Heart right ventricle (tissue), 16 donors: ENCODE results near the gene TAMALIN. TPM values are rescaled to one million over a fixed set of nuclear protein-coding genes. Genes with fewer than 3 reads are reported as not detected.

Experiments used
- ATAC-seq, 8 donors: fragments of 200-7000 bp; cut with Tn5 transposase; one replicate each; pipeline ENCODE4 v1.9.1; 2020; ENCODE audit warnings: mild to moderate bottlenecking in 8 of 8, moderate library complexity in 8 of 8, moderate number of reproducible peaks in 1 of 8
- DNase-seq, 2 donors: peaks; one replicate each; pipeline ENCODE4 v3.0.0-alpha.2; 2020
- H3K27ac ChIP-seq, 10 donors: fragments of 200-600 bp; sonication (generic) in 2 of 10; one replicate each; pipeline versions ENCODE4 v1.5.0 to v1.8.0; 2020 to 2022; ENCODE audit warnings: mild to moderate bottlenecking in 3 of 10
- H3K27me3 ChIP-seq, 7 donors: fragments of 200-600 bp; one replicate each; pipeline ENCODE4 v1.8.0; 2021 to 2022; ENCODE audit warnings: mild to moderate bottlenecking in 2 of 7
- H3K36me3 ChIP-seq, 9 donors: fragments of 200-600 bp; sonication (generic) in 1 of 9; one replicate each; pipeline versions ENCODE4 v1.5.0 to v1.8.0; 2020 to 2022; ENCODE audit warnings: mild to moderate bottlenecking in 2 of 9
- H3K4me1 ChIP-seq, 9 donors: fragments of 200-600 bp; sonication (generic) in 1 of 9; one replicate each; pipeline versions ENCODE4 v1.5.0 to v1.8.0; 2020 to 2022; ENCODE audit warnings: mild to moderate bottlenecking in 4 of 9
- H3K4me3 ChIP-seq, 10 donors: fragments of 200-600 bp; sonication (generic) in 2 of 10; one replicate each; pipeline versions ENCODE4 v1.5.0 to v1.8.0; 2020 to 2022; ENCODE audit warnings: mild to moderate bottlenecking in 7 of 10, moderate library complexity in 2 of 10
- H3K9me3 ChIP-seq, 11 donors: fragments of 200-600 bp in 10 of 11; sonication (generic) in 2 of 11; one replicate each; pipeline versions ENCODE4 v1.5.0 to v1.8.0; 2013 to 2022; ENCODE audit warnings: mild to moderate bottlenecking in 2 of 11, control low read depth in 1 of 11, moderate library complexity in 1 of 11
- CTCF ChIP-seq, 9 donors: fragments of 200-600 bp; sonication (generic) in 2 of 9; IDR thresholded peaks; one replicate each; pipeline versions ENCODE4 v1.5.0 to v1.8.0; 2021 to 2022; ENCODE audit warnings: antibody characterized with exemption in 9 of 9, mild to moderate bottlenecking in 5 of 9, moderate library complexity in 1 of 9
- WGBS, 2 donors: extraction: QIAGEN DNeasy Blood & Tissue Kit; methylation state at CpG; one replicate each; pipeline ENCODE4 v1.1.7; 2013; ENCODE audit warnings: inconsistent platforms in 1 of 2; 5-methylcytosine and 5-hydroxymethylcytosine counted together
- intact Hi-C, 10 donors: fragments of 100-400 bp; cut with DNase I; formaldehyde crosslinking; loops; one replicate each; pipeline versions ENCODE4 v1.11.1 to v1.14.2; 2022
- polyA plus RNA-seq, 2 donors: library from polyadenylated mRNA; stranded (reverse); fragments of 200-250 nt; gene quantifications; one replicate each; pipeline ENCODE4 v1.2.3, GENCODE V29; 2013
- total RNA-seq, 10 donors: library from RNA; stranded (reverse); fragmentation: NEBNext Ultra II Directional in 3 of 10; extraction: Animal tissue kit (Norgen Biotek cat#: 25700) in 3 of 10; gene quantifications; one replicate each; pipeline versions ENCODE4 v1.2.1 to v1.2.4, GENCODE V29; 2021 to 2023
- donor health status: Arrhythmogenic right ventricular cardiomyopathy.
- donor health status: ischemic (EF 13 %, LVEDD 7.1; RV severe dilation, severe dysfunction).
- donor health status: healthy with polysubstance abuse.
- donor health status: DM: no; HTN: yes; CAD: no.
- donor health status: DM: no; HTN: no; CAD: no.
- donor health status: ischemic (EF 25% LVEDD 6.9; RV normal size, moderate dysfunction).
- donor health status: ischemic (EF 25% LVEDD 5.7; RV mildly dilated, moderate dysfunction).
- donor health status: healthy.
- donor health status: DM: yes; HTN: yes; CAD: no.
- donor health status: Ischemic cardiomyopathy.
- donor health status: ischemic (EF 35%, LVEDD 5.7; RV mildly dilated, moderate dysfunction).
- donor health status: nonischemic (EF 11% LVEDD 7.7; RV severe dilation, severe dysfunction).
- donor health status: DM: yes; HTN: yes; CAD: no.
- donor health status: PGD.
- donor health status: ischemic (EF 29% LVEDD 5.4; RV normal size, mild dysfunction).
- donor health status: nonischemic (EF 23%, LVEDD 6.1; RV moderate dilation, normal function).

The TAMALIN gene
- total and polyA plus RNA-seq, 12 donors, result 16.6 to 58.8 (median 26.9) TPM

- Histone ChIP-seq H3K9me3 (no peaks in the 10 kb centered on the region), H3K4me3 (no peak overlapping the region), H3K27ac (no peak overlapping the region), H3K36me3 (peaks cover 0 to 97% (median 61%) of the 10 kb centered on the region in 9 donors), H3K27me3 (no peaks in the 10 kb centered on the region), H3K4me1 (peaks cover 0 to 8% (median 0%) of the 10 kb centered on the region in 9 donors)
- intact Hi-C loops, result loop anchor here in 1 of 10 donors (10.0 kb wide), 1 partner anchor 562 kb away; the partner anchor contains the start of gene SLC4A8
- DNase-seq (no peak), ATAC-seq (no peak)
- 92 to 95% methylated on average over 8 of the region's 8 CpGs for WGBS, 2 donors
- no peak for TF ChIP-seq CTCF (IDR thresholded peaks at IDR 0.05)
These were observed 19.9 kb upstream of the TAMALIN start for GRCh38 chr12:51986834-51987233.

GRCh38 chr12:51992246-51992645 is 14.5 kb upstream of the TAMALIN start:
- Histone ChIP-seq H3K4me3 (no peak overlapping the region), H3K36me3 (peaks cover 0 to 91% (median 35%) of the 10 kb centered on the region in 9 donors), H3K27ac (no peak overlapping the region), H3K27me3 (no peaks in the 10 kb centered on the region), H3K4me1 (peaks cover 0 to 11% (median 0%) of the 10 kb centered on the region in 9 donors), H3K9me3 (no peaks in the 10 kb centered on the region)
- WGBS, 2 donors, result 89% methylated on average over 5 of the region's 5 CpGs
- DNase-seq (no peak), ATAC-seq (no peak)
- intact Hi-C loops, result loop anchor here in 2 of 10 donors (2.0 to 10.0 kb wide), 2 partner anchors 31 to 133 kb away; no protein-coding TSS in a partner anchor
- TF ChIP-seq CTCF (IDR thresholded peaks at IDR 0.05), result no peak

- no peak for TF ChIP-seq CTCF (IDR thresholded peaks at IDR 0.05)
- Histone ChIP-seq H3K27me3 (no peaks in the 10 kb centered on the region), H3K4me1 (peaks cover 0 to 11% (median 0%) of the 10 kb centered on the region in 9 donors), H3K9me3 (no peaks in the 10 kb centered on the region), H3K36me3 (peaks cover 0 to 83% (median 26%) of the 10 kb centered on the region in 9 donors), H3K4me3 (no peak overlapping the region), H3K27ac (no peak overlapping the region)
- intact Hi-C loops, result loop anchor here in 1 of 10 donors (10.0 kb wide), 1 partner anchor 130 kb away; no protein-coding TSS in a partner anchor
- WGBS, 2 donors, result 93 to 96% methylated on average over 17 of the region's 17 CpGs
- ATAC-seq (no peak), DNase-seq (no peak)
These were observed 12.3 kb upstream of the TAMALIN start for GRCh38 chr12:51994539-51994820.

GRCh38 chr12:51994959-51995358 is 11.8 kb upstream of the TAMALIN start:
- no peak overlapping the region for H3K27ac ChIP-seq
- intact Hi-C loops, result loop anchor here in 2 of 10 donors (5.0 to 10.0 kb wide), 2 partner anchors 122 to 130 kb away; no protein-coding TSS in a partner anchor
- ATAC-seq, result no peak
- no peak for TF ChIP-seq CTCF (IDR thresholded peaks at IDR 0.05)
- peaks cover 0 to 85% (median 26%) of the 10 kb centered on the region in 9 donors for H3K36me3 ChIP-seq
- 69 to 83% methylated on average over 4 of the region's 4 CpGs for WGBS, 2 donors
- H3K4me1 ChIP-seq, result peaks cover 0 to 6% (median 0%) of the 10 kb centered on the region in 9 donors
- H3K27me3 ChIP-seq, result no peaks in the 10 kb centered on the region
- DNase-seq, result no peak
- H3K9me3 ChIP-seq, result no peaks in the 10 kb centered on the region
- no peak overlapping the region for H3K4me3 ChIP-seq
